HCT116 (cell line): ENCODE results near the gene TSC1. TPM values are rescaled to one million over a fixed set of nuclear protein-coding genes. Genes with fewer than 3 reads are reported as not detected.

Source experiments
- ATAC-seq: fragments of 200-7000 bp; cut with Tn5 transposase; 2 replicates; pipeline ENCODE4 v1.9.1; 2020; ENCODE audit warnings: mild to moderate bottlenecking, moderate library complexity
- BruUV-seq: library from RNA; stranded (reverse); fragments of 400-500 nt; replicated peaks from 2 replicates; lab custom pipeline; 2021; lab: Mats Ljungman, UMichigan
- CTCF ChIA-PET: fragments of 300-600 bp; sonication (Branson Sonifier 250); formaldehyde crosslinking; loops from one replicate; lab custom pipeline; 2021; ENCODE audit warnings: antibody characterized with exemption; lab: Charles Lee
- POLR2A ChIA-PET: fragments of 300-600, 350-600 bp; sonication (Branson Sonifier 250); formaldehyde crosslinking; loops from one replicate; lab custom pipeline; 2021; ENCODE audit warnings: antibody characterized with exemption; lab: Charles Lee
- RAD21 ChIA-PET, 2 experiments: fragments of 300-600 bp; sonication (Branson Sonifier 250); formaldehyde crosslinking; loops; one replicate each; lab custom pipeline; 2023; ENCODE audit warnings: low total read pairs in 2 of 2; ENCODE audit not compliant: uncharacterized antibody in 2 of 2, unreplicated experiment in 2 of 2, low non-redundant PET in 1 of 2; lab: Charles Lee
- DNase-seq: peaks from one replicate; pipeline ENCODE4 v3.0.0-alpha.2; 2010; ENCODE audit warnings: low read depth, low spot score
- H2AFZ ChIP-seq: fragments of 200-600 bp; shearing (Covaris generic), sonication (generic); 2 replicates; pipeline ENCODE4 v1.6.1; 2017; ENCODE audit warnings: low read depth, mixed run types, mixed read lengths, antibody characterized with exemption, low read length; ENCODE audit not compliant: poor library complexity, severe bottlenecking
- H3K27ac ChIP-seq: 2 replicates; pipeline ENCODE4 v1.5.1; 2012; ENCODE audit warnings: low read depth, low read length
- H3K27me3 ChIP-seq: fragments of 200-600 bp; sonication (generic); 2 replicates; pipeline ENCODE4 v1.6.1; 2016; ENCODE audit warnings: mixed run types, low read length, mixed read lengths; ENCODE audit not compliant: insufficient read depth
- H3K36me3 ChIP-seq, 2 experiments: fragments of 200-500 bp in 1 of 2; fragments of 200-600 bp in 1 of 2; sonication (Bioruptor generic) in 1 of 2; sonication (generic) in 1 of 2; 2 replicates each; pipeline versions ENCODE4 v1.5.1 to v1.6.1; 2014 to 2016; ENCODE audit warnings: low read length in 2 of 2, inconsistent platforms in 1 of 2, mixed read lengths in 1 of 2, mixed run types in 1 of 2; ENCODE audit not compliant: insufficient read depth in 2 of 2, control insufficient read depth in 1 of 2
- H3K4me1 ChIP-seq, 2 experiments: fragments of 200-600 bp in 1 of 2; sonication (generic) in 1 of 2; 2 replicates each; pipeline versions ENCODE4 v1.5.1 to v1.6.1; 2012 to 2017; ENCODE audit warnings: low read length in 2 of 2, inconsistent platforms in 1 of 2, mild to moderate bottlenecking in 1 of 2, mixed read lengths in 1 of 2, mixed run types in 1 of 2, moderate library complexity in 1 of 2; ENCODE audit not compliant: insufficient read depth in 2 of 2, control insufficient read depth in 1 of 2
- H3K4me2 ChIP-seq: fragments of 200-600 bp; sonication (generic); 2 replicates; pipeline ENCODE4 v1.6.1; 2017; ENCODE audit warnings: mixed run types, low read length, mixed read lengths
- H3K4me3 ChIP-seq, 2 experiments: fragments of 200-600 bp in 1 of 2; sonication (generic) in 1 of 2; replicated peaks in 1 of 2; 2 replicates each; pipeline ENCODE4 v1.5.1; 2011 to 2016; ENCODE audit warnings: low read length in 2 of 2, control low read depth in 1 of 2, low read depth in 1 of 2, mild to moderate bottlenecking in 1 of 2, mixed read lengths in 1 of 2, mixed run types in 1 of 2
- H3K79me2 ChIP-seq: fragments of 200-600 bp; sonication (generic); 2 replicates; pipeline ENCODE4 v1.6.1; 2017; ENCODE audit warnings: mild to moderate bottlenecking, mixed run types, low read length, moderate library complexity, mixed read lengths; ENCODE audit not compliant: insufficient read depth
- H3K9ac ChIP-seq: fragments of 200-600 bp; sonication (generic); 2 replicates; pipeline ENCODE4 v1.6.1; 2016; ENCODE audit warnings: low read length, mixed read lengths
- H3K9me2 ChIP-seq: fragments of 200-600 bp; sonication (generic), shearing (Covaris generic); 2 replicates; pipeline ENCODE4 v1.6.1; 2017; ENCODE audit warnings: mixed run types, mild to moderate bottlenecking, moderate library complexity; ENCODE audit not compliant: insufficient read depth
- H3K9me3 ChIP-seq, 2 experiments: fragments of 200-500 bp in 1 of 2; fragments of 200-600 bp in 1 of 2; sonication (Bioruptor generic) in 1 of 2; sonication (generic) in 1 of 2; 2 replicates each; pipeline ENCODE4 v1.6.1; 2014 to 2017; ENCODE audit warnings: low read length in 2 of 2, mixed read lengths in 2 of 2, inconsistent platforms in 1 of 2, low read depth in 1 of 2, mild to moderate bottlenecking in 1 of 2, mixed run types in 1 of 2, moderate library complexity in 1 of 2; ENCODE audit not compliant: control insufficient read depth in 1 of 2, insufficient read depth in 1 of 2
- H4K20me1 ChIP-seq: fragments of 200-600 bp; sonication (generic), shearing (Covaris generic); 2 replicates; pipeline ENCODE4 v1.6.1; 2017; ENCODE audit warnings: mixed run types, mild to moderate bottlenecking, moderate library complexity; ENCODE audit not compliant: insufficient read depth
- CBX3 ChIP-seq: IDR thresholded peaks from 2 replicates; pipeline ENCODE4 v1.6.1; 2012; ENCODE audit warnings: low read depth
- CEBPB ChIP-seq: IDR thresholded peaks from 2 replicates; pipeline ENCODE4 v1.6.1; 2012; ENCODE audit warnings: low read depth
- EGR1 ChIP-seq: IDR thresholded peaks from 2 replicates; pipeline ENCODE4 v1.6.1; 2012; ENCODE audit warnings: low read depth
- ELF1 ChIP-seq: IDR thresholded peaks from 2 replicates; pipeline ENCODE4 v1.6.1; 2012; ENCODE audit warnings: low read depth, borderline replicate concordance
- EZH2 ChIP-seq: fragments of 200-600 bp; sonication (generic); IDR thresholded peaks from 2 replicates; pipeline ENCODE4 v1.6.1; 2017; ENCODE audit warnings: antibody characterized with exemption, mixed run types
- EZH2phosphoT487 ChIP-seq: fragments of 200-600 bp; IDR thresholded peaks from 2 replicates; pipeline ENCODE4 v1.6.1; 2018; ENCODE audit warnings: antibody characterized with exemption, borderline replicate concordance
- FOSL1 ChIP-seq: IDR thresholded peaks from 2 replicates; pipeline ENCODE4 v1.6.1; 2012; ENCODE audit warnings: low read depth
- JUND ChIP-seq: IDR thresholded peaks from 2 replicates; pipeline ENCODE4 v1.6.1; 2012
- POLR2A ChIP-seq: IDR thresholded peaks from 2 replicates; pipeline ENCODE4 v1.7.0; 2011; ENCODE audit warnings: borderline replicate concordance; ENCODE audit not compliant: insufficient read depth, insufficient read length; ENCODE audit errors: extremely low read depth
- POLR2AphosphoS5 ChIP-seq: IDR thresholded peaks from 2 replicates; pipeline ENCODE4 v1.6.1; 2011; ENCODE audit warnings: mild to moderate bottlenecking, low read depth, low read length, moderate library complexity
- RAD21 ChIP-seq: IDR thresholded peaks from 2 replicates; pipeline ENCODE4 v1.6.1; 2012; ENCODE audit warnings: low read depth, mild to moderate bottlenecking
- SIN3A ChIP-seq: IDR thresholded peaks from 2 replicates; pipeline ENCODE4 v1.6.1; 2012; ENCODE audit warnings: low read depth
- SP1 ChIP-seq: IDR thresholded peaks from 2 replicates; pipeline ENCODE4 v1.6.1; 2012; ENCODE audit warnings: low read depth
- SRF ChIP-seq: IDR thresholded peaks from 2 replicates; pipeline ENCODE4 v1.6.1; 2012; ENCODE audit warnings: low read depth
- YY1 ChIP-seq: IDR thresholded peaks from 2 replicates; pipeline ENCODE4 v1.6.1; 2011; ENCODE audit warnings: low read length, low read depth, moderate library complexity, mild to moderate bottlenecking; ENCODE audit not compliant: insufficient replicate concordance; ENCODE audit errors: extremely low read depth
- ZFX ChIP-seq: fragments of 450-650 bp; IDR thresholded peaks from 2 replicates; pipeline ENCODE4 v1.6.1; 2017
- ZNF274 ChIP-seq: fragments of 200-500 bp; sonication (Bioruptor generic); IDR thresholded peaks from 2 replicates; pipeline ENCODE4 v1.6.1; 2014; ENCODE audit warnings: mild to moderate bottlenecking, low read depth, low read length, inconsistent platforms
- intact Hi-C: fragments of 100-400 bp; cut with micrococcal nuclease; formaldehyde crosslinking; loops from 2 replicates; pipeline ENCODE4 v1.10.0; 2022
- total RNA-seq: library from RNA; stranded (reverse); gene quantifications from one replicate; pipeline ENCODE4 v1.2.1, GENCODE V29; 2021; ENCODE audit not compliant: unreplicated experiment
- TF ChIP-seq, protein P1 (sequence below): IDR thresholded peaks from 2 replicates; pipeline ENCODE4 v1.6.1; 2012; ENCODE audit warnings: low read depth
- TF ChIP-seq, protein P2 (sequence below): IDR thresholded peaks from 2 replicates; pipeline ENCODE4 v1.6.1; 2012
- TF ChIP-seq, protein P3 (sequence below): IDR thresholded peaks from 2 replicates; pipeline ENCODE4 v1.6.1; 2012

The TSC1 gene
- total RNA-seq, 1 experiment from 2014 or later, result 34.5 TPM

DNA sequence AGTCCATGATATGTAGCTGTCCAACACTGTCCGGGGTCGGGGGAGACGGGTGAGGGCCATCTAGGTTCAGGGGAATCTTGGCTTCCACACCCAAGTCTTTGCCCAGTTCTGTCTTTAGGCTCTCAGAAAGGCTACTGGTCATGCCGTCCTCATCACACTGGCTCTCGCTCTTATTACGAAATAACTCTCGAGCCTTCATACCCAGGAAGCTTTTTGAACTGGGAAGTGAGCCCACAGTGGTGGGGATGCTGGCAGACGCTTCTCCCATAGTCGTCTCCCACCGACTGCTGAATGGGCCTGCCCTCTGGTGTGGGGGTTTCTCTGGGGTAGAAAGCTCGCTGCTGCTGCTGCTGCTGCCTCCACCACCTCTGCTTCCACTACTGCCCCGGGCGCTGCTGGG, 48.2 kb downstream of the TSC1 start:
- ChIA-PET CTCF (no interaction called here), RAD21 (no interaction called here), POLR2A (no interaction called here)
- DNase-seq (no peak), ATAC-seq (no peak)
- H3K4me1 ChIP-seq, result peaks cover 0 to 15% of the 10 kb centered on the region in 2 experiments; a peak in 3 of 4 replicates
- no peak overlapping the region for H3K27ac ChIP-seq
- intact Hi-C loops, result no loop called here
- peaks cover 13 to 26% of the 10 kb centered on the region in 2 experiments; a peak in 3 of 4 replicates for H3K36me3 ChIP-seq
- H3K27me3 ChIP-seq, result no peaks in the 10 kb centered on the region
- H4K20me1 ChIP-seq, result no peaks in the 10 kb centered on the region
- no peak overlapping the region for H3K9ac ChIP-seq
- H3K9me2 ChIP-seq, result no peaks in the 10 kb centered on the region
- H3K79me2 ChIP-seq, result no peaks in the 10 kb centered on the region
- no TSS peak for BruUV-seq
- H3K4me2 ChIP-seq, result no peak overlapping the region
- no peak overlapping the region for H3K4me3 ChIP-seq
- no peaks in the 10 kb centered on the region for H3K9me3 ChIP-seq
- no peak overlapping the region for H2AFZ ChIP-seq
- no peak for TF ChIP-seq ZFX
- TF ChIP-seq, protein P1, sequence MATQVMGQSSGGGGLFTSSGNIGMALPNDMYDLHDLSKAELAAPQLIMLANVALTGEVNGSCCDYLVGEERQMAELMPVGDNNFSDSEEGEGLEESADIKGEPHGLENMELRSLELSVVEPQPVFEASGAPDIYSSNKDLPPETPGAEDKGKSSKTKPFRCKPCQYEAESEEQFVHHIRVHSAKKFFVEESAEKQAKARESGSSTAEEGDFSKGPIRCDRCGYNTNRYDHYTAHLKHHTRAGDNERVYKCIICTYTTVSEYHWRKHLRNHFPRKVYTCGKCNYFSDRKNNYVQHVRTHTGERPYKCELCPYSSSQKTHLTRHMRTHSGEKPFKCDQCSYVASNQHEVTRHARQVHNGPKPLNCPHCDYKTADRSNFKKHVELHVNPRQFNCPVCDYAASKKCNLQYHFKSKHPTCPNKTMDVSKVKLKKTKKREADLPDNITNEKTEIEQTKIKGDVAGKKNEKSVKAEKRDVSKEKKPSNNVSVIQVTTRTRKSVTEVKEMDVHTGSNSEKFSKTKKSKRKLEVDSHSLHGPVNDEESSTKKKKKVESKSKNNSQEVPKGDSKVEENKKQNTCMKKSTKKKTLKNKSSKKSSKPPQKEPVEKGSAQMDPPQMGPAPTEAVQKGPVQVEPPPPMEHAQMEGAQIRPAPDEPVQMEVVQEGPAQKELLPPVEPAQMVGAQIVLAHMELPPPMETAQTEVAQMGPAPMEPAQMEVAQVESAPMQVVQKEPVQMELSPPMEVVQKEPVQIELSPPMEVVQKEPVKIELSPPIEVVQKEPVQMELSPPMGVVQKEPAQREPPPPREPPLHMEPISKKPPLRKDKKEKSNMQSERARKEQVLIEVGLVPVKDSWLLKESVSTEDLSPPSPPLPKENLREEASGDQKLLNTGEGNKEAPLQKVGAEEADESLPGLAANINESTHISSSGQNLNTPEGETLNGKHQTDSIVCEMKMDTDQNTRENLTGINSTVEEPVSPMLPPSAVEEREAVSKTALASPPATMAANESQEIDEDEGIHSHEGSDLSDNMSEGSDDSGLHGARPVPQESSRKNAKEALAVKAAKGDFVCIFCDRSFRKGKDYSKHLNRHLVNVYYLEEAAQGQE, result no peak
- no peak for TF ChIP-seq POLR2AphosphoS5
- no peak for TF ChIP-seq CBX3
- TF ChIP-seq CEBPB, result no peak
- TF ChIP-seq SRF, result no peak
- TF ChIP-seq EZH2phosphoT487, result no peak
- TF ChIP-seq, protein P2, sequence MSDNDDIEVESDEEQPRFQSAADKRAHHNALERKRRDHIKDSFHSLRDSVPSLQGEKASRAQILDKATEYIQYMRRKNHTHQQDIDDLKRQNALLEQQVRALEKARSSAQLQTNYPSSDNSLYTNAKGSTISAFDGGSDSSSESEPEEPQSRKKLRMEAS, result no peak
- no peak for TF ChIP-seq EGR1
- TF ChIP-seq EZH2, result no peak
- no peak for TF ChIP-seq ZNF274
- no peak for TF ChIP-seq YY1
- TF ChIP-seq, protein P3, sequence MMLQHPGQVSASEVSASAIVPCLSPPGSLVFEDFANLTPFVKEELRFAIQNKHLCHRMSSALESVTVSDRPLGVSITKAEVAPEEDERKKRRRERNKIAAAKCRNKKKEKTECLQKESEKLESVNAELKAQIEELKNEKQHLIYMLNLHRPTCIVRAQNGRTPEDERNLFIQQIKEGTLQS, result no peak
- TF ChIP-seq SP1, result no peak
- no peak for TF ChIP-seq ELF1
- TF ChIP-seq FOSL1, result no peak
- TF ChIP-seq POLR2A, result no peak
- TF ChIP-seq SIN3A, result no peak
- TF ChIP-seq JUND, result no peak
- TF ChIP-seq RAD21, result no peak
